Thyroid gland (tissue), 4 donors: ENCODE measurements around the gene DIAPH1.

Experiments
- CTCF ChIP-seq, 6 experiments: fragments of 200-600 bp in 3 of 6; fragments of 450-650 bp in 3 of 6; sonication (generic) in 3 of 6; IDR thresholded peaks; one replicate each; pipeline ENCODE4 v1.5.1; 2016 to 2019; ENCODE audit warnings: antibody characterized with exemption in 6 of 6, mild to moderate bottlenecking in 2 of 6, inconsistent platforms in 1 of 6, moderate library complexity in 1 of 6
- POLR2A ChIP-seq, 2 donors: fragments of 450-650 bp; IDR thresholded peaks; one replicate each; pipeline ENCODE4 v1.6.1; 2017; ENCODE audit warnings: antibody characterized with exemption in 2 of 2, mild to moderate bottlenecking in 2 of 2, moderate library complexity in 1 of 2

GRCh38 chr5:141518618-141519015, 100.2 kb downstream of the DIAPH1 start:
- TF ChIP-seq CTCF (IDR thresholded peaks at IDR 0.05): no peak
- TF ChIP-seq POLR2A (IDR thresholded peaks at IDR 0.05): no peak
